Measurements from ENCODE around the gene EIF4B. TPM values are rescaled to one million over a fixed set of nuclear protein-coding genes. Genes with fewer than 3 reads are reported as not detected.
"Not testable (repeated sequence)": the region's sequence is repeated elsewhere in the genome, so short reads cannot be mapped to it uniquely, and the experiment has no call there.

EIF4B gene
- polyA plus RNA-seq, 1 donor (not counting 4 experiments of a cell fraction or from before 2014, with no cell fraction given): 422 TPM

DNA sequence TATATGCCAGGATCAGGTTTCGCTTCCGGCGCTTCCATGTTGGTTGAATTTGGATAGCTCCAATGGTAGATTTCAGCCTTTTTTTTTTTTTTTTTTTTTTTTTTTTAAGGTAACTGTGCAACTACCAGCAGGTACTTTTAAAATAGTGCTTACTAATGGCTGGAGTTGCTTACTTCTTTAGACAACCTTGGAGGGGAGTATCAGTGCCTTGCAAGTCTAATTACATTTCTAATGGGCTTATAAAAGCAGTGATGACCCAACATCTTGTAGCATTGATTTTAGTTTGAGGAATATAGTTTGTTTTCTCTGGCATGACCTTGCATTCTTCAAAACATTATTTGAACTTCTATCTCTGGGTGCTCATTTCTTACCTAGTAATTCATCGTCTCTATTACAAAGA, 1.1 kb downstream of the EIF4B start:
- Histone ChIP-seq H3K9me1 (ENCODE audit: control insufficient read depth, extremely low read depth, insufficient read depth, low read length) (no peaks in the 10 kb centered on the region), H3K36me3 (ENCODE audit: control insufficient read depth in 2 of 2, extremely low read depth in 1 of 2, insufficient read depth in 2 of 2, low read length in 2 of 2) (peaks cover 0 to 18% of the 10 kb centered on the region in 2 experiments), H3K9ac (ENCODE audit: control insufficient read depth, extremely low read depth, insufficient read depth, low read length) (peak overlapping the region; percentile 100), H4K20me1 (ENCODE audit: control insufficient read depth, extremely low read depth, insufficient read depth, low read length) (peaks cover 14% of the 10 kb centered on the region), H3K4me1 (ENCODE audit: control insufficient read depth, extremely low read depth, insufficient read depth, low read length) (peaks cover 40% of the 10 kb centered on the region), H3K79me2 (ENCODE audit: control insufficient read depth, insufficient read depth, low read length) (peaks cover 63% of the 10 kb centered on the region), H3K27me3 (ENCODE audit: control insufficient read depth, extremely low read depth, insufficient read depth, low read length) (no peaks in the 10 kb centered on the region), H3K27ac (ENCODE audit: control insufficient read depth, insufficient read depth, low read length) (peak overlapping the region; percentile 99), H3K4me3 (ENCODE audit: control insufficient read depth in 2 of 3, extremely low read depth in 1 of 3, insufficient read depth in 2 of 3, low read depth in 1 of 3, low read length in 3 of 3) (peak overlapping the region; percentile 90 to 99 (median 96)), H2AFZ (ENCODE audit: control insufficient read depth, low read length) (no peak overlapping the region), H3K4me2 (ENCODE audit: control insufficient read depth, extremely low read depth, insufficient read depth, low read depth, low read length) (peak overlapping the region; percentile 93), H3K9me3 (ENCODE audit: control insufficient read depth, low read depth, low read length) (no peaks in the 10 kb centered on the region)
- no peak for TF ChIP-seq EZH2 (IDR thresholded peaks at IDR 0.05; ENCODE audit: low read length)
- TF ChIP-seq, protein P1, sequence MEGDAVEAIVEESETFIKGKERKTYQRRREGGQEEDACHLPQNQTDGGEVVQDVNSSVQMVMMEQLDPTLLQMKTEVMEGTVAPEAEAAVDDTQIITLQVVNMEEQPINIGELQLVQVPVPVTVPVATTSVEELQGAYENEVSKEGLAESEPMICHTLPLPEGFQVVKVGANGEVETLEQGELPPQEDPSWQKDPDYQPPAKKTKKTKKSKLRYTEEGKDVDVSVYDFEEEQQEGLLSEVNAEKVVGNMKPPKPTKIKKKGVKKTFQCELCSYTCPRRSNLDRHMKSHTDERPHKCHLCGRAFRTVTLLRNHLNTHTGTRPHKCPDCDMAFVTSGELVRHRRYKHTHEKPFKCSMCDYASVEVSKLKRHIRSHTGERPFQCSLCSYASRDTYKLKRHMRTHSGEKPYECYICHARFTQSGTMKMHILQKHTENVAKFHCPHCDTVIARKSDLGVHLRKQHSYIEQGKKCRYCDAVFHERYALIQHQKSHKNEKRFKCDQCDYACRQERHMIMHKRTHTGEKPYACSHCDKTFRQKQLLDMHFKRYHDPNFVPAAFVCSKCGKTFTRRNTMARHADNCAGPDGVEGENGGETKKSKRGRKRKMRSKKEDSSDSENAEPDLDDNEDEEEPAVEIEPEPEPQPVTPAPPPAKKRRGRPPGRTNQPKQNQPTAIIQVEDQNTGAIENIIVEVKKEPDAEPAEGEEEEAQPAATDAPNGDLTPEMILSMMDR (optimal IDR thresholded peaks at IDR 0.05 in 1 of 3, IDR thresholded peaks at IDR 0.05 in 1 of 3, conservative IDR thresholded peaks at IDR 0.05 in 1 of 3; ENCODE audit: extremely low read depth in 1 of 3, insufficient read depth in 2 of 3, low read length in 3 of 3): no peak
- DNase-seq (ENCODE audit: low read depth, low spot score): no peak
- dilution Hi-C loops (cut with MboI; ENCODE audit: extremely low pct_ligation_motif_present, low sequenced_read_pairs): no loop called here
- no peak for FAIRE-seq

DNA sequence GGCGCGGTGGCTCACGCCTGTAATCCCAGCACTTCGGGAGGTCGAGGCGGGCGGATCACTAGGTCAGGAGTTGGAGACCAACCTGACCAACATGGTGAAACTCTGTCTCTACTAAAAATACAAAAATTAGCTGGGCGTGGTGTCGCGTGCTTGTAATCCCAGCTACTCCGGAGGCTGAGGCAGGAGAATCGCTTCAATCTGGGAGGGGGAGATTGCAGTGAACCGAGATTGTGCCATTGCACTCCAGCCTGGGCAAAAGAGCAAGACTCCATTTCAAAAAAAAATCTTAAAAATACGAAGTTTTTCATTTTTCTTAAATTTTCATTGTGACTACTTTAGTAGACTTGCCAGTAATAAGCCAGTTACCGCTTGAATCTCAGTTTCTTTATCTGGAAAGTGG, 2.5 kb downstream of the EIF4B start:
- peaks cover 76% of the 10 kb centered on the region for H3K79me2 ChIP-seq (ENCODE audit: control insufficient read depth, insufficient read depth, low read length)
- H2AFZ ChIP-seq (ENCODE audit: control insufficient read depth, low read length); DNase-seq (ENCODE audit: low read depth, low spot score); FAIRE-seq; dilution Hi-C loops (cut with MboI; ENCODE audit: extremely low pct_ligation_motif_present, low sequenced_read_pairs); H3K9me1 ChIP-seq (ENCODE audit: control insufficient read depth, extremely low read depth, insufficient read depth, low read length); H3K27me3 ChIP-seq (ENCODE audit: control insufficient read depth, extremely low read depth, insufficient read depth, low read length); H3K9me3 ChIP-seq (ENCODE audit: control insufficient read depth, low read depth, low read length); H3K27ac ChIP-seq (ENCODE audit: control insufficient read depth, insufficient read depth, low read length): not testable (repeated sequence)
- peaks cover 1 to 18% of the 10 kb centered on the region in 2 experiments for H3K36me3 ChIP-seq (ENCODE audit: control insufficient read depth in 2 of 2, extremely low read depth in 1 of 2, insufficient read depth in 2 of 2, low read length in 2 of 2)
- peaks cover 40% of the 10 kb centered on the region for H3K4me1 ChIP-seq (ENCODE audit: control insufficient read depth, extremely low read depth, insufficient read depth, low read length)
- peak overlapping the region; percentile 100 for H3K9ac ChIP-seq (ENCODE audit: control insufficient read depth, extremely low read depth, insufficient read depth, low read length)
- H3K4me2 ChIP-seq (ENCODE audit: control insufficient read depth, extremely low read depth, insufficient read depth, low read depth, low read length): peak overlapping the region; percentile 93
- H4K20me1 ChIP-seq (ENCODE audit: control insufficient read depth, extremely low read depth, insufficient read depth, low read length): peaks cover 22% of the 10 kb centered on the region
- peak overlapping the region; percentile 17 to 90 (median 39) for H3K4me3 ChIP-seq (ENCODE audit: control insufficient read depth in 2 of 3, extremely low read depth in 1 of 3, insufficient read depth in 2 of 3, low read depth in 1 of 3, low read length in 3 of 3)

DNA sequence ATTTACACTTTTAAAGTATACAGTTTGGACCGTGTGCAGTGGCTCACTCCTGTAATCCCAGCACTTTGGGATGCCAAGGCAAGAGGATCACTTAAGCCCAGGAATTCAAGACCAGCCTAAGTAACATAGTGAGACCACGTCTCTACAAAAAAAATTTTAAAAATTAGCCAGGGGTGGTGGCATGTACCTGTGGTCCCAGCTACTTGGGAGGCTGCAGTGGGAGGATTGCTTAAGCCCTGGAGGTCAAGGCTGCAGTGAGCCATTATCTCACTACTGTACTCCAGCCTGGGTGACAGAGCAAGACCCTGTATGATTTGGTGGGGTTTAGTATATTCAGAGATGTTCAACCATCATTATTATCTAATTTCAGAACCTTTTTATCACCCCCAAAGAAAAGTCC, 4.7 kb downstream of the EIF4B start:
- no peaks in the 10 kb centered on the region for H3K27me3 ChIP-seq (ENCODE audit: control insufficient read depth, extremely low read depth, insufficient read depth, low read length)
- peaks cover 22% of the 10 kb centered on the region for H4K20me1 ChIP-seq (ENCODE audit: control insufficient read depth, extremely low read depth, insufficient read depth, low read length)
- H3K4me3 ChIP-seq (ENCODE audit: control insufficient read depth in 2 of 3, extremely low read depth in 1 of 3, insufficient read depth in 2 of 3, low read depth in 1 of 3, low read length in 3 of 3): no peak overlapping the region
- no peak for FAIRE-seq
- DNase-seq (ENCODE audit: low read depth, low spot score): no peak
- H3K79me2 ChIP-seq (ENCODE audit: control insufficient read depth, insufficient read depth, low read length): peaks cover 95% of the 10 kb centered on the region
- no peak overlapping the region for H3K27ac ChIP-seq (ENCODE audit: control insufficient read depth, insufficient read depth, low read length)
- peaks cover 27% of the 10 kb centered on the region for H3K4me1 ChIP-seq (ENCODE audit: control insufficient read depth, extremely low read depth, insufficient read depth, low read length)
- H3K36me3 ChIP-seq (ENCODE audit: control insufficient read depth in 2 of 2, extremely low read depth in 1 of 2, insufficient read depth in 2 of 2, low read length in 2 of 2): peaks cover 1 to 18% of the 10 kb centered on the region in 2 experiments
- TF ChIP-seq, protein P1 (optimal IDR thresholded peaks at IDR 0.05 in 1 of 3, IDR thresholded peaks at IDR 0.05 in 1 of 3, conservative IDR thresholded peaks at IDR 0.05 in 1 of 3; ENCODE audit: extremely low read depth in 1 of 3, insufficient read depth in 2 of 3, low read length in 3 of 3): no peak
- no peak for TF ChIP-seq EZH2 (IDR thresholded peaks at IDR 0.05; ENCODE audit: low read length)
- no peaks in the 10 kb centered on the region for H3K9me1 ChIP-seq (ENCODE audit: control insufficient read depth, extremely low read depth, insufficient read depth, low read length)
- H3K9ac ChIP-seq (ENCODE audit: control insufficient read depth, extremely low read depth, insufficient read depth, low read length): no peak overlapping the region
- dilution Hi-C loops (cut with MboI; ENCODE audit: extremely low pct_ligation_motif_present, low sequenced_read_pairs): no loop called here
- H3K4me2 ChIP-seq (ENCODE audit: control insufficient read depth, extremely low read depth, insufficient read depth, low read depth, low read length): no peak overlapping the region
- H3K9me3 ChIP-seq (ENCODE audit: control insufficient read depth, low read depth, low read length): no peaks in the 10 kb centered on the region
- no peak overlapping the region for H2AFZ ChIP-seq (ENCODE audit: control insufficient read depth, low read length)
